Endothelial cell of umbilical vein (primary cell): ENCODE data around the gene EDN1. TPM values are rescaled to one million over a fixed set of nuclear protein-coding genes. Genes with fewer than 3 reads are reported as not detected.

Experiments
- BruUV-seq: library from RNA; stranded (reverse); fragments of 400-500 nt; replicated peaks from 2 replicates; lab custom pipeline; 2021; lab: Mats Ljungman, UMichigan
- CTCF ChIA-PET: fragments of 300-600, 350-600 bp; sonication (Branson Sonifier 250); formaldehyde crosslinking; loops from one replicate; lab custom pipeline; 2021; ENCODE audit warnings: antibody characterized with exemption, inconsistent platforms; lab: Charles Lee
- POLR2A ChIA-PET: fragments of 300-600, 350-600 bp; sonication (Branson Sonifier 250); formaldehyde crosslinking; loops from one replicate; lab custom pipeline; 2021; ENCODE audit warnings: antibody characterized with exemption, inconsistent platforms; lab: Charles Lee
- DNase-seq: peaks from one replicate; pipeline ENCODE4 v3.0.0-alpha.2; 2011; ENCODE audit warnings: low read depth, low spot score
- FAIRE-seq: peaks from 2 replicates; lab custom pipeline; 2011; peaks lifted over from hg19 to GRCh38; lab: Jason Lieb, UNC
- H2AFZ ChIP-seq: 2 replicates; pipeline ENCODE4 v1.6.0; 2012; ENCODE audit warnings: low read depth, low read length, control low read depth, inconsistent platforms
- H3K27ac ChIP-seq: 2 replicates; pipeline ENCODE4 v1.5.1; 2011; ENCODE audit warnings: low read depth, mild to moderate bottlenecking, control low read depth, low read length, moderate library complexity; ENCODE audit not compliant: insufficient read depth
- H3K27me3 ChIP-seq, 2 experiments: 2 replicates each; pipeline versions ENCODE4 v1.6.0 to v1.6.1; 2011; ENCODE audit warnings: low read length in 2 of 2, mixed read lengths in 1 of 2; ENCODE audit not compliant: control insufficient read depth in 2 of 2, insufficient read depth in 2 of 2
- H3K36me3 ChIP-seq, 2 experiments: 2 replicates in 1 of 2; 3 replicates in 1 of 2; pipeline ENCODE4 v1.5.1; 2011; ENCODE audit warnings: low read length in 2 of 2, mild to moderate bottlenecking in 1 of 2, moderate library complexity in 1 of 2; ENCODE audit not compliant: control insufficient read depth in 2 of 2, insufficient read depth in 2 of 2; ENCODE audit errors: extremely low read depth in 1 of 2
- H3K4me1 ChIP-seq: 3 replicates; pipeline ENCODE4 v1.5.1; 2011; ENCODE audit warnings: mild to moderate bottlenecking, low read length; ENCODE audit not compliant: control insufficient read depth, insufficient read depth; ENCODE audit errors: extremely low read depth
- H3K4me2 ChIP-seq: 2 replicates; pipeline ENCODE4 v1.6.1; 2011; ENCODE audit warnings: low read length, control low read depth, mixed read lengths; ENCODE audit not compliant: insufficient read depth
- H3K4me3 ChIP-seq, 3 experiments: fragments of 200-600 bp in 1 of 3; sonication (generic), shearing (Covaris generic) in 1 of 3; replicated peaks in 1 of 3; 2 replicates each; pipeline ENCODE4 v1.5.1; 2011 to 2016; ENCODE audit warnings: control low read depth in 3 of 3, low read length in 3 of 3, mild to moderate bottlenecking in 2 of 3, inconsistent platforms in 1 of 3, low read depth in 1 of 3, moderate library complexity in 1 of 3; ENCODE audit not compliant: insufficient read depth in 1 of 3
- H3K79me2 ChIP-seq: 2 replicates; pipeline ENCODE4 v1.6.0; 2012; ENCODE audit warnings: low read length, inconsistent platforms; ENCODE audit not compliant: control insufficient read depth, insufficient read depth
- H3K9ac ChIP-seq: replicated peaks from 2 replicates; pipeline ENCODE3; 2011; ENCODE audit warnings: low read length, control low read depth; ENCODE audit not compliant: insufficient read depth; ENCODE audit errors: extremely low read depth
- H3K9me1 ChIP-seq: replicated peaks from 3 replicates; pipeline ENCODE4 v1.6.0; 2011; ENCODE audit warnings: mild to moderate bottlenecking, low read length; ENCODE audit not compliant: control insufficient read depth, insufficient read depth; ENCODE audit errors: extremely low read depth
- H3K9me3 ChIP-seq: replicated peaks from 2 replicates; pipeline ENCODE4 v1.5.1; 2012; ENCODE audit warnings: low read length, inconsistent platforms; ENCODE audit not compliant: control insufficient read depth, insufficient read depth
- H4K20me1 ChIP-seq: replicated peaks from 2 replicates; pipeline ENCODE3; 2011; ENCODE audit warnings: mild to moderate bottlenecking, low read length; ENCODE audit not compliant: control insufficient read depth, insufficient read depth; ENCODE audit errors: extremely low read depth
- CTCF ChIP-seq, 2 donors: IDR thresholded peaks; 1 replicate in 1 of 2; 2 replicates in 1 of 2; pipeline ENCODE4 v1.5.1; 2011; ENCODE audit warnings: low read length in 2 of 2, mild to moderate bottlenecking in 2 of 2, moderate library complexity in 2 of 2, control low read depth in 1 of 2, inconsistent platforms in 1 of 2, low read depth in 1 of 2; ENCODE audit not compliant: insufficient read depth in 1 of 2; ENCODE audit errors: extremely low read depth in 1 of 2
- EZH2 ChIP-seq: IDR thresholded peaks from 2 replicates; pipeline ENCODE4 v1.6.1; 2012; ENCODE audit warnings: borderline replicate concordance, low read depth, mild to moderate bottlenecking, moderate library complexity, low read length, inconsistent platforms; ENCODE audit not compliant: severe bottlenecking
- FOS ChIP-seq: IDR thresholded peaks from 2 replicates; pipeline ENCODE4 v1.6.1; 2011; ENCODE audit warnings: mild to moderate bottlenecking, low read length, moderate library complexity, borderline replicate concordance; ENCODE audit not compliant: insufficient read depth
- GATA2 ChIP-seq: IDR thresholded peaks from 2 replicates; pipeline ENCODE4 v1.7.0; 2011; ENCODE audit warnings: low read depth, mild to moderate bottlenecking, moderate library complexity, mixed read lengths, low read length; ENCODE audit not compliant: insufficient read length, insufficient read depth
- JUN ChIP-seq: IDR thresholded peaks from 2 replicates; pipeline ENCODE4 v1.6.1; 2011; ENCODE audit warnings: borderline replicate concordance, low read depth; ENCODE audit not compliant: insufficient read length, insufficient read depth
- MYC ChIP-seq: IDR thresholded peaks from one replicate; pipeline ENCODE4 v1.6.1; 2011; ENCODE audit warnings: mild to moderate bottlenecking, low read depth, low read length
- POLR2A ChIP-seq: IDR thresholded peaks from 2 replicates; pipeline ENCODE4 v1.6.1; 2012; ENCODE audit warnings: low read depth, mild to moderate bottlenecking, control low read depth, low read length
- POLR2AphosphoS5 ChIP-seq: IDR thresholded peaks from 2 replicates; pipeline ENCODE4 v1.6.1; 2012; ENCODE audit warnings: low read depth, mild to moderate bottlenecking, control low read depth, low read length, moderate library complexity; ENCODE audit not compliant: insufficient read depth
- dilution Hi-C: fragments of 300-500 bp; cut with MboI; formaldehyde crosslinking; loops from one replicate; pipeline ENCODE4 v1.15.0; 2019; ENCODE audit warnings: low sequenced_read_pairs; ENCODE audit not compliant: extremely low pct_ligation_motif_present
- intact Hi-C: fragments of 100-400 bp; cut with micrococcal nuclease; formaldehyde crosslinking; loops from one replicate; pipeline ENCODE4 v1.10.0; 2022
- polyA plus RNA-seq, 4 experiments: library from polyadenylated mRNA; depleted of rRNA in 3 of 4; stranded (reverse) in 3 of 4; unstranded in 1 of 4; fragments of >200 nt; gene quantifications; 2 replicates each; pipeline versions ENCODE4 v1.2.1 to v1.2.3, GENCODE V29; 2011 to 2012; ENCODE audit warnings: missing spikeins in 1 of 4
- total RNA-seq: library from RNA; stranded (reverse); gene quantifications from 2 replicates; pipeline ENCODE4 v1.2.3, GENCODE V29; 2021

Gene EDN1
- total and polyA plus RNA-seq, 2 donors (not counting 3 experiments of a cell fraction or from before 2014, with no cell fraction given), result 493 to 498 TPM

- FAIRE-seq, result no peak
Measured at GRCh38 chr6:12271594-12271993, 18.6 kb upstream of the EDN1 start.

More at GRCh38 chr6:12271594-12271993, 18.6 kb upstream of the EDN1 start:
- dilution Hi-C loops, result no loop called here
- H3K4me1 ChIP-seq, result no peaks in the 10 kb centered on the region
- intact Hi-C loops, result no loop called here
- H3K36me3 ChIP-seq, result no peaks in the 10 kb centered on the region
- no peaks in the 10 kb centered on the region for H3K9me1 ChIP-seq
- no peak overlapping the region for H3K4me2 ChIP-seq
- no peaks in the 10 kb centered on the region for H3K27me3 ChIP-seq
- H3K27ac ChIP-seq, result no peak overlapping the region
- BruUV-seq, result no TSS peak
- H3K9ac ChIP-seq, result no peak overlapping the region
- H3K9me3 ChIP-seq, result no peaks in the 10 kb centered on the region
- ChIA-PET CTCF (interaction anchor here (0.9 to 1.1 kb wide), 2 partner anchors 15 to 17 kb away, joined by 3 read pairs; no protein-coding TSS in a partner anchor), POLR2A (no interaction called here)
- no peak overlapping the region for H3K4me3 ChIP-seq
- TF ChIP-seq MYC (no peak), FOS (no peak), EZH2 (no peak), JUN (no peak), POLR2AphosphoS5 (no peak), POLR2A (no peak), GATA2 (no peak), CTCF (IDR thresholded peaks at IDR 0.05; ENCODE audit: extremely low read depth in 1 of 2, insufficient read depth in 1 of 2, low read depth in 1 of 2, low read length in 2 of 2) (no peak)
- DNase-seq, result no peak
- no peaks in the 10 kb centered on the region for H3K79me2 ChIP-seq
- H2AFZ ChIP-seq, result no peak overlapping the region
- no peaks in the 10 kb centered on the region for H4K20me1 ChIP-seq
